ENCODE measurements around the gene CSGALNACT2.
"Not testable (repeated sequence)": the region's sequence is repeated elsewhere in the genome, so short reads cannot be mapped to it uniquely, and the experiment has no call there.

Gene CSGALNACT2

GRCh38 chr10:43136432-43136831 lies 1.8 kb upstream of the CSGALNACT2 start:
- TF ChIP-seq, protein P1, sequence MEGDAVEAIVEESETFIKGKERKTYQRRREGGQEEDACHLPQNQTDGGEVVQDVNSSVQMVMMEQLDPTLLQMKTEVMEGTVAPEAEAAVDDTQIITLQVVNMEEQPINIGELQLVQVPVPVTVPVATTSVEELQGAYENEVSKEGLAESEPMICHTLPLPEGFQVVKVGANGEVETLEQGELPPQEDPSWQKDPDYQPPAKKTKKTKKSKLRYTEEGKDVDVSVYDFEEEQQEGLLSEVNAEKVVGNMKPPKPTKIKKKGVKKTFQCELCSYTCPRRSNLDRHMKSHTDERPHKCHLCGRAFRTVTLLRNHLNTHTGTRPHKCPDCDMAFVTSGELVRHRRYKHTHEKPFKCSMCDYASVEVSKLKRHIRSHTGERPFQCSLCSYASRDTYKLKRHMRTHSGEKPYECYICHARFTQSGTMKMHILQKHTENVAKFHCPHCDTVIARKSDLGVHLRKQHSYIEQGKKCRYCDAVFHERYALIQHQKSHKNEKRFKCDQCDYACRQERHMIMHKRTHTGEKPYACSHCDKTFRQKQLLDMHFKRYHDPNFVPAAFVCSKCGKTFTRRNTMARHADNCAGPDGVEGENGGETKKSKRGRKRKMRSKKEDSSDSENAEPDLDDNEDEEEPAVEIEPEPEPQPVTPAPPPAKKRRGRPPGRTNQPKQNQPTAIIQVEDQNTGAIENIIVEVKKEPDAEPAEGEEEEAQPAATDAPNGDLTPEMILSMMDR (IDR thresholded peaks at IDR 0.05; ENCODE audit: insufficient read depth, missing control alignments), result no peak
- FAIRE-seq (no peak), DNase-seq (ENCODE audit: insufficient read length, low spot score) (no peak)

GRCh38 chr10:43136995-43137716 lies 1.1 kb upstream of the CSGALNACT2 start:
- no peak for DNase-seq (ENCODE audit: insufficient read length, low spot score)
- TF ChIP-seq, protein P1 (IDR thresholded peaks at IDR 0.05; ENCODE audit: insufficient read depth, missing control alignments), result no peak
- no peak for FAIRE-seq

DNA sequence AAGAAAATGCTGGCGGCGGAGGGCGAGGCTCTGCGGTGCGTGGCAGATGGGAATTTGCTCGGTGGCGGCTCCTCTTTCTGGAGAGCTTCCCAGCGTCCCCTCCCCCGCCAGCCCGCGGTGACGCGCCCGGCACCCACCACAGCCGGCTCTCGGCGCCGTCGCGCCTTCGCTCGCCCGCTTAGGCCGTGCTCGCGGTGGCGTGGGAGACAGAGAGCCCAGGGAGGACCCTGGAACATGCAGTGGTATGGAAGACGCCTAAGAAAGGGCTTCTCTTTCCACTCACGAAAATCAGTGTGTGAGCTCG lies 576 bp upstream of the CSGALNACT2 start:
- DNase-seq (ENCODE audit: insufficient read length, low spot score) (no peak), FAIRE-seq (no peak)
- TF ChIP-seq, protein P1 (IDR thresholded peaks at IDR 0.05; ENCODE audit: insufficient read depth, missing control alignments), result no peak

DNA sequence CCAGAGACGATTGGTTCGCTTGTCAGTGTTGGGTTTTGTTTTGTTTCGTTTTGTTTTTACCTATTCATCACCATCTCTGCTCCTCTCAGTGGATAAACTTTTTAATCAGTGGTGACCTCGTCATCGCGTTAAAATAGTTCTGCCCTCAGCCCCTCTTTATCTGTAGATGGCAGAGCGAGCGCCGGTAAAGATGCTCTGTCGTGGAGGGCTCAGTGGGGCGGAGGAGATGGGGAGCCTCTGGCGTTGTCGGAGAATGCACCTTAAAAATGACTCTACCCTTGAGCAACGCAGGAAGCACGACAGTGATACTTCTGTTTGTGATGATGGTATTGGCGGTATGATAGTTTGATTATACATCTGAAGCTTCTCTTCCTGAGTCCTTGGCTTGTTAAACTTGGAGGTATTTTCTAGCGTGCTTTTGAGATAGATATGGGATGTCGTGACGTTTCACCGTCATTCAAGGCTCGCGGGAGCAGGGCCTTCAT lies 554 bp downstream of the CSGALNACT2 start:
- DNase-seq (ENCODE audit: insufficient read length, low spot score), result no peak
- TF ChIP-seq, protein P1 (IDR thresholded peaks at IDR 0.05; ENCODE audit: insufficient read depth, missing control alignments), result no peak
- FAIRE-seq, result no peak

- DNase-seq (ENCODE audit: insufficient read length, low spot score), result no peak
- TF ChIP-seq, protein P1 (IDR thresholded peaks at IDR 0.05; ENCODE audit: insufficient read depth, missing control alignments), result no peak
- FAIRE-seq, result no peak
These were observed 3.2 kb downstream of the CSGALNACT2 start for GRCh38 chr10:43141421-43141820.

DNA sequence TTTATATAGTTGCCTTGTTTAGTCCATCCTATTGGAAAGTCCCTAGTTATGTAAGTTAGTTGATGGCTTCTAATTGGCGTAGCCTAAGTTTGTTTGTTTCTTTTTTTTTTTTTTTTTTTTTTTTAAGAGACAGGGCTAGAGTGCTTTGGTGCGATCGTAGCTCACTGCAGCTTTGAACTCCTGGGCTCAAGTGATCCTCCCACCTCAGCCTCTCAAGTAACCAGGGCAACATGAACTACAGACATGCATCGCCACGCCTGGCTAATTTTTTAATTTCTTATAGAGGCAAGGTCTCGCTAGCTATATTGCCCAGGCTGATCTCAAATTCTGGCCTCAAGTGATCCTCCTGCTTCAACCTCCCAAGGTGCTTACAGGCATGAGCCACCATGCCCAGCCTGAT lies 7.1 kb downstream of the CSGALNACT2 start:
- no peak for DNase-seq (ENCODE audit: insufficient read length, low spot score)
- TF ChIP-seq, protein P1 (IDR thresholded peaks at IDR 0.05; ENCODE audit: insufficient read depth, missing control alignments), result no peak
- no peak for FAIRE-seq

- FAIRE-seq; DNase-seq (ENCODE audit: insufficient read length, low spot score): not testable (repeated sequence)
These were observed 7.7 kb downstream of the CSGALNACT2 start for GRCh38 chr10:43145936-43146335.

All from D721Med (cell line).